Measurements from ENCODE around the gene ZNF408. TPM values are rescaled to one million over a fixed set of nuclear protein-coding genes. Genes with fewer than 3 reads are reported as not detected.

ZNF408 gene
- total RNA-seq, 1 experiment from 2014 or later: 16.1 TPM

DNA sequence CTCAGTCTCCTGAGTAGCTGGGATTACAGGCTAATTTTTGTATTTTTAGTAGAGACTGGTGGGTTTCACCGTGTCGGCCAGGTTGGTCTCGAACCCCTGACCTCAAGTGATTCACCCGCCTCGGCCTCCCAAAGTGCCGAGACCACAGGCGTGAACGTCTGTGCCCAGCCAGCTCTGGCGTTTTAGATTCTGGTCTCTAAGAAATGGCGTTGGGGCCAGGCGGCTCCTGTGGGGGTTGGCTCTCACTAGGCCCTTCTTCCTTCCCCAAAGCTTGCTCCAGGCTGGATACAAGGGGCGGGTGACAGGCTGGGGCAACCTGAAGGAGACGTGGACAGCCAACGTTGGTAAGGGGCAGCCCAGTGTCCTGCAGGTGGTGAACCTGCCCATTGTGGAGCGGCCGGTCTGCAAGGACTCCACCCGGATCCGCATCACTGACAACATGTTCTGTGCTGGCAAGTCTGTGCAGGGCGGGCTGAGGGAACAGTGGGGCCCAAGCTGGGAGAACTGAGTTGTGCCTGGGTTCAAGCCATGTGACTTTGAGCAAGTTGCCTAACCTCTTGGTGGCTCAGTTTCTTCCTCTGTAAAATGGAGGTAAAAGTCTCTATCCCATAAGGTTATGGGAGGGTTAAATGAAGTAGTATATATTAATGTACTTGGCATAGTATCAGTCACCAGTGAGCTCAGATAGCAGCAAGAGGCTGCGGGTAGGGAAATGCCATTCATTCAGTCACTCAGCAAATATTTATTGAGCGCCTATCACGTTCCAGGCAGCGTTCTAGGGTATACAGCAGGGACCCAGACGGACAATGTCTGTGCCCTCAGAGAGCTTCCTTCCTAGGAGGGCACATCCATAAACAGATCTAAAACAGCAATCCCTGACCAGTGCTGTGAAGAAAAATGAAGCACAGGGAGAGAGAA is 28.5 kb downstream of the ZNF408 start:
- Histone ChIP-seq H3K4me3 (no peak overlapping the region), H3K9me3 (no peaks in the 10 kb centered on the region), H3K36me3 (no peaks in the 10 kb centered on the region), H3K27me3 (no peaks in the 10 kb centered on the region)
- no peak for DNase-seq

- Histone ChIP-seq H3K4me3 (no peak overlapping the region), H3K9me3 (no peaks in the 10 kb centered on the region), H3K36me3 (no peaks in the 10 kb centered on the region), H3K27me3 (no peaks in the 10 kb centered on the region)
- DNase-seq: no peak
Observed at GRCh38 chr11:46731545-46731944, 30.7 kb downstream of the ZNF408 start.

- no peaks in the 10 kb centered on the region for H3K27me3 ChIP-seq
- H3K36me3 ChIP-seq: no peaks in the 10 kb centered on the region
- DNase-seq: no peak
- H3K9me3 ChIP-seq: no peaks in the 10 kb centered on the region
- no peak overlapping the region for H3K4me3 ChIP-seq
Observed at GRCh38 chr11:46733234-46733633, 32.4 kb downstream of the ZNF408 start.

DNA sequence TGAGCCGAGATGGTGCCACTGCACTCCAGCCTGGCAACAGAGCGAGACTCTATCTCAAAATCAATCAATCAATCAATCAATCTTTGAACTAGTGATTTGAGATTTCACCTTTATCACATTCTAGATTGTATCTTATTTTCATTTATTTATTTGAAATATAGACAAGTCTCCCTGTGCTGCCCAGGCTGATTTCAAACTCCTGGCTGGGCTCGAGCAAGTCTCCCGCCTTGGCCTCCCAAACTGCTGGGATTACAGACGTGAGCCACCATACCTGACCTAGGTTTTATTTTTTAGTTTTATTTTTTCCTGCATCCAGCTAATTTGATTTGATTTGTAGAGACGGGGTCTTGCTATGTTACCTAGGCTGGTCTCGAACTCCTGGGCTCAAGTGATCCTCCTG is 35.3 kb downstream of the ZNF408 start:
- no peaks in the 10 kb centered on the region for H3K27me3 ChIP-seq
- no peak for DNase-seq
- H3K4me3 ChIP-seq: no peak overlapping the region
- peaks cover 14% of the 10 kb centered on the region for H3K36me3 ChIP-seq
- no peaks in the 10 kb centered on the region for H3K9me3 ChIP-seq

GRCh38 chr11:46736615-46737014 is 35.8 kb downstream of the ZNF408 start:
- no peaks in the 10 kb centered on the region for H3K27me3 ChIP-seq
- no peak for DNase-seq
- H3K4me3 ChIP-seq: no peak overlapping the region
- H3K9me3 ChIP-seq: no peaks in the 10 kb centered on the region
- peaks cover 19% of the 10 kb centered on the region for H3K36me3 ChIP-seq

- Histone ChIP-seq H3K36me3 (peaks cover 30% of the 10 kb centered on the region), H3K9me3 (no peaks in the 10 kb centered on the region), H3K27me3 (no peaks in the 10 kb centered on the region), H3K4me3 (no peak overlapping the region)
- DNase-seq: no peak
Observed at GRCh38 chr11:46737699-46738098, 36.9 kb downstream of the ZNF408 start.

DNA sequence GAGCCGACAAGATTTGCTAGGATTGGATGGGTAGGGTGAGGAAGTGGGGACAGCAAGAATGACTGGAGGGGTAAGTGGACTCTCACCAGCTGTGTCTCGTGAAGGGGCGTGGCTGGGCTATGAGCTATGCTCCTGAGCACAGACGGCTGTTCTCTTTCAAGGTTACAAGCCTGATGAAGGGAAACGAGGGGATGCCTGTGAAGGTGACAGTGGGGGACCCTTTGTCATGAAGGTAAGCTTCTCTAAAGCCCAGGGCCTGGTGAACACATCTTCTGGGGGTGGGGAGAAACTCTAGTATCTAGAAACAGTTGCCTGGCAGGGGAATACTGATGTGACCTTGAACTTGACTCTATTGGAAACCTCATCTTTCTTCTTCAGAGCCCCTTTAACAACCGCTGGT is 38.1 kb downstream of the ZNF408 start:
- peaks cover 42% of the 10 kb centered on the region for H3K36me3 ChIP-seq
- H3K9me3 ChIP-seq: no peaks in the 10 kb centered on the region
- H3K4me3 ChIP-seq: no peak overlapping the region
- H3K27me3 ChIP-seq: no peaks in the 10 kb centered on the region
- DNase-seq: no peak

GRCh38 chr11:46741600-46742484 is 41.0 kb downstream of the ZNF408 start:
- peaks cover 71% of the 10 kb centered on the region for H3K36me3 ChIP-seq
- H3K27me3 ChIP-seq: no peaks in the 10 kb centered on the region
- DNase-seq: no peak
- H3K9me3 ChIP-seq: no peaks in the 10 kb centered on the region
- no peak overlapping the region for H3K4me3 ChIP-seq

- Histone ChIP-seq H3K27me3 (no peaks in the 10 kb centered on the region), H3K36me3 (peaks cover 83% of the 10 kb centered on the region), H3K4me3 (no peak overlapping the region), H3K9me3 (no peaks in the 10 kb centered on the region)
- no peak for DNase-seq
Observed at GRCh38 chr11:46743043-46743442, 42.2 kb downstream of the ZNF408 start.

GRCh38 chr11:46743693-46744339 is 43.0 kb downstream of the ZNF408 start:
- Histone ChIP-seq H3K9me3 (no peaks in the 10 kb centered on the region), H3K36me3 (peaks cover 91% of the 10 kb centered on the region), H3K4me3 (no peak overlapping the region), H3K27me3 (no peaks in the 10 kb centered on the region)
- DNase-seq: no peak

GRCh38 chr11:46745328-46745727 is 44.5 kb downstream of the ZNF408 start:
- no peak overlapping the region for H3K4me3 ChIP-seq
- H3K27me3 ChIP-seq: no peaks in the 10 kb centered on the region
- H3K9me3 ChIP-seq: no peaks in the 10 kb centered on the region
- DNase-seq: no peak
- H3K36me3 ChIP-seq: peaks cover 98% of the 10 kb centered on the region

DNA sequence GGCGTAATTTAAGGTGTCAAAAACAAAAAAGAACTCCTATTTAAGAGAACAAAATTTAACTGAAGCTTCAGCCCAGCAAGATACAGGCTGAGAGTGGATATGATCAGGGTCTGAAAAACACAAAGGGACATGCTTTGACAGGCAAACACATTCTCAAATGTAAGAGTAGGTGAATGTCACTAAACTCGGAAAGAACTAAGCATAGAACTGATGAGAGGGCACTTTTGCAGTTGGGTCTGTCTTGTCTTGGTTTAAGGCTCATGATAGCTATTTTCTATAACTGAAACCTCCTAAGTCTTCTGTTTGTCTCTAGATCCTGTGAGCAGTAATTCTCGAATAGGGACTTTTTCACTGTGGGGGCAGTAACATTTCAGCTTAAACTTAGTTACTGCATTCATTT is 45.2 kb downstream of the ZNF408 start:
- Histone ChIP-seq H3K4me3 (no peak overlapping the region), H3K27me3 (no peaks in the 10 kb centered on the region), H3K9me3 (no peaks in the 10 kb centered on the region), H3K36me3 (peaks cover 98% of the 10 kb centered on the region)
- DNase-seq: no peak

DNA sequence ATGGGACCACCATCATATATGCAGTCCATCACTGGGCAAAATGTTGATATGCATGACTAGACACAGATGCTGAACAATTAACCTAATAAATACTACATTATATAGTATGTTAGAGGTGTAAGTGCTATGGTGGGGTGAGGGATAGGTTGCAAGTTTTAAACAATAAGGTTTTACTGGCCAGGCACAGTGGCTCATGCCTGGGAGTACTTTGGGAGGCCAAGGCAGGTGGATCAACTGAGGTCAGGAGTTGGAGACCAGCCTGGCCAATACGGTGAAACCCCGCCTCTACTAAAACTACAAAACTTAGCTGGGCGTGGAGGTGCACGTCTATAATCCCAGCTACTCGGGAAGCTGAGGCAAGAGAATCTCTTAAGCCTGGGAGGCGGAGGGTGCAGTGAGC is 46.3 kb downstream of the ZNF408 start:
- no peak overlapping the region for H3K4me3 ChIP-seq
- H3K9me3 ChIP-seq: no peaks in the 10 kb centered on the region
- peaks cover 95% of the 10 kb centered on the region for H3K36me3 ChIP-seq
- DNase-seq: no peak
- H3K27me3 ChIP-seq: no peaks in the 10 kb centered on the region

Other genes starting within 250 kb of the ZNF408 start
- gene AMBRA1, start 107.0 kb upstream of the ZNF408 start, total RNA-seq (2014; rRNA removed; shearing (Covaris generic); ENCODE audit: low replicate concordance): 17.0 and 17.7 TPM in 2 replicates
- gene HARBI1, start 83.8 kb upstream of the ZNF408 start, total RNA-seq (2014; rRNA removed; shearing (Covaris generic); ENCODE audit: low replicate concordance): 4.0 and 4.5 TPM in 2 replicates
- 41.2 and 48.0 TPM in 2 replicates for gene ATG13, start 83.5 kb upstream of the ZNF408 start, total RNA-seq (2014; rRNA removed; shearing (Covaris generic); ENCODE audit: low replicate concordance)
- 2.6 and 6.3 TPM in 2 replicates for gene ARHGAP1, start 412 bp upstream of the ZNF408 start, total RNA-seq (2014; rRNA removed; shearing (Covaris generic); ENCODE audit: low replicate concordance)
- 0.46 TPM in 1 of 2 replicates, not detected in the other for gene F2, start 18.2 kb downstream of the ZNF408 start, total RNA-seq (2014; rRNA removed; shearing (Covaris generic); ENCODE audit: low replicate concordance)
- 61.6 and 65.4 TPM in 2 replicates for gene CKAP5, start 145.2 kb downstream of the ZNF408 start, total RNA-seq (2014; rRNA removed; shearing (Covaris generic); ENCODE audit: low replicate concordance)
- gene LRP4, start 217.5 kb downstream of the ZNF408 start, total RNA-seq (2014; rRNA removed; shearing (Covaris generic); ENCODE audit: low replicate concordance): 0.03 TPM in 1 of 2 replicates, not detected in the other
- 1.6 and 5.2 TPM in 2 replicates for gene CSTPP1, start 235.7 kb downstream of the ZNF408 start, total RNA-seq (2014; rRNA removed; shearing (Covaris generic); ENCODE audit: low replicate concordance)

Data from MG63 (cell line).